ENCODE results near the gene NTRK2. TPM values are rescaled to one million over a fixed set of nuclear protein-coding genes. Genes with fewer than 3 reads are reported as not detected.

NTRK2 gene
- total and polyA plus RNA-seq, 2 experiments from 2014 or later, result 0.03 TPM; not detected in 1

DNA sequence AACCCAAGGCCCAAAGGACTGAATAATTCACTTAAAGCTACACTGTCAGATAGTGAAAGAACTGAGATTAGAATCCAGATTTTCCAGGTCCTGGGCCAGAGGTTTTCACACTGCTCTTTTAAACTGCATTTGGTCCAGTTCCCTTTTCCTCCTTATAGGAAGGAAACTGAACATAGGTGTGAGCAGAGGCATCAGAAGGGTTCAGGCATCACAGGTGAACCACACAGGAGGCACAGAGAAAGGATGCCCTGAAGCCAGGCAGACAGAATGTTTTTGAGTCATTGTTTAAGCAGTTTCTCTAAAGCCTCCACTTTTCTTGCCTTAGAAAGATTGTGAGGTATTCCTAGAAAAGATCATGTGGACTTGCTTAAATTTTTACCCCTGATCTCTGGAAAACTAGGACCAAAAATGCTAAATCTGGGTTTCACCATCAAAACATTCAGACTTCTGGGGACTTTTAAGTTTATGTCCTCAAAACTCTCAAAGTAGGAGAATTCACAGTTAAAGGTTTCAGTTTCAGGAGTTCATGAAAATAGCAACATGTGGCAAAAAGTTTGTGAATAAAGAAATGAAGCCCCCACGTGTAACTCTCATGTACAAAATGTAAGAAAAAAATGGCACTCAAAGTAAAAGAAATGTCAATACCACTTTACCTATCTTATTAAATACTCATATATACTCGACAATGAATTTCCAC, 386.1 kb downstream of the NTRK2 start (continued):
- TF ChIP-seq CREB1 (CRISPR knock-in tag; IDR thresholded peaks at IDR 0.05; ENCODE audit: low read depth) (no peak), EZH2phosphoT487 (IDR thresholded peaks at IDR 0.05; ENCODE audit: unreplicated experiment) (no peak), STAT1 (IDR thresholded peaks at IDR 0.05; ENCODE audit: unreplicated experiment) (no peak), ZNF331 (CRISPR knock-in tag; IDR thresholded peaks at IDR 0.05; ENCODE audit: low read depth) (no peak), NANOG (IDR thresholded peaks at IDR 0.05; ENCODE audit: borderline replicate concordance) (no peak), POLR2AphosphoS5 (IDR thresholded peaks at IDR 0.05; ENCODE audit: low read depth) (no peak)
- TF ChIP-seq, protein P1, sequence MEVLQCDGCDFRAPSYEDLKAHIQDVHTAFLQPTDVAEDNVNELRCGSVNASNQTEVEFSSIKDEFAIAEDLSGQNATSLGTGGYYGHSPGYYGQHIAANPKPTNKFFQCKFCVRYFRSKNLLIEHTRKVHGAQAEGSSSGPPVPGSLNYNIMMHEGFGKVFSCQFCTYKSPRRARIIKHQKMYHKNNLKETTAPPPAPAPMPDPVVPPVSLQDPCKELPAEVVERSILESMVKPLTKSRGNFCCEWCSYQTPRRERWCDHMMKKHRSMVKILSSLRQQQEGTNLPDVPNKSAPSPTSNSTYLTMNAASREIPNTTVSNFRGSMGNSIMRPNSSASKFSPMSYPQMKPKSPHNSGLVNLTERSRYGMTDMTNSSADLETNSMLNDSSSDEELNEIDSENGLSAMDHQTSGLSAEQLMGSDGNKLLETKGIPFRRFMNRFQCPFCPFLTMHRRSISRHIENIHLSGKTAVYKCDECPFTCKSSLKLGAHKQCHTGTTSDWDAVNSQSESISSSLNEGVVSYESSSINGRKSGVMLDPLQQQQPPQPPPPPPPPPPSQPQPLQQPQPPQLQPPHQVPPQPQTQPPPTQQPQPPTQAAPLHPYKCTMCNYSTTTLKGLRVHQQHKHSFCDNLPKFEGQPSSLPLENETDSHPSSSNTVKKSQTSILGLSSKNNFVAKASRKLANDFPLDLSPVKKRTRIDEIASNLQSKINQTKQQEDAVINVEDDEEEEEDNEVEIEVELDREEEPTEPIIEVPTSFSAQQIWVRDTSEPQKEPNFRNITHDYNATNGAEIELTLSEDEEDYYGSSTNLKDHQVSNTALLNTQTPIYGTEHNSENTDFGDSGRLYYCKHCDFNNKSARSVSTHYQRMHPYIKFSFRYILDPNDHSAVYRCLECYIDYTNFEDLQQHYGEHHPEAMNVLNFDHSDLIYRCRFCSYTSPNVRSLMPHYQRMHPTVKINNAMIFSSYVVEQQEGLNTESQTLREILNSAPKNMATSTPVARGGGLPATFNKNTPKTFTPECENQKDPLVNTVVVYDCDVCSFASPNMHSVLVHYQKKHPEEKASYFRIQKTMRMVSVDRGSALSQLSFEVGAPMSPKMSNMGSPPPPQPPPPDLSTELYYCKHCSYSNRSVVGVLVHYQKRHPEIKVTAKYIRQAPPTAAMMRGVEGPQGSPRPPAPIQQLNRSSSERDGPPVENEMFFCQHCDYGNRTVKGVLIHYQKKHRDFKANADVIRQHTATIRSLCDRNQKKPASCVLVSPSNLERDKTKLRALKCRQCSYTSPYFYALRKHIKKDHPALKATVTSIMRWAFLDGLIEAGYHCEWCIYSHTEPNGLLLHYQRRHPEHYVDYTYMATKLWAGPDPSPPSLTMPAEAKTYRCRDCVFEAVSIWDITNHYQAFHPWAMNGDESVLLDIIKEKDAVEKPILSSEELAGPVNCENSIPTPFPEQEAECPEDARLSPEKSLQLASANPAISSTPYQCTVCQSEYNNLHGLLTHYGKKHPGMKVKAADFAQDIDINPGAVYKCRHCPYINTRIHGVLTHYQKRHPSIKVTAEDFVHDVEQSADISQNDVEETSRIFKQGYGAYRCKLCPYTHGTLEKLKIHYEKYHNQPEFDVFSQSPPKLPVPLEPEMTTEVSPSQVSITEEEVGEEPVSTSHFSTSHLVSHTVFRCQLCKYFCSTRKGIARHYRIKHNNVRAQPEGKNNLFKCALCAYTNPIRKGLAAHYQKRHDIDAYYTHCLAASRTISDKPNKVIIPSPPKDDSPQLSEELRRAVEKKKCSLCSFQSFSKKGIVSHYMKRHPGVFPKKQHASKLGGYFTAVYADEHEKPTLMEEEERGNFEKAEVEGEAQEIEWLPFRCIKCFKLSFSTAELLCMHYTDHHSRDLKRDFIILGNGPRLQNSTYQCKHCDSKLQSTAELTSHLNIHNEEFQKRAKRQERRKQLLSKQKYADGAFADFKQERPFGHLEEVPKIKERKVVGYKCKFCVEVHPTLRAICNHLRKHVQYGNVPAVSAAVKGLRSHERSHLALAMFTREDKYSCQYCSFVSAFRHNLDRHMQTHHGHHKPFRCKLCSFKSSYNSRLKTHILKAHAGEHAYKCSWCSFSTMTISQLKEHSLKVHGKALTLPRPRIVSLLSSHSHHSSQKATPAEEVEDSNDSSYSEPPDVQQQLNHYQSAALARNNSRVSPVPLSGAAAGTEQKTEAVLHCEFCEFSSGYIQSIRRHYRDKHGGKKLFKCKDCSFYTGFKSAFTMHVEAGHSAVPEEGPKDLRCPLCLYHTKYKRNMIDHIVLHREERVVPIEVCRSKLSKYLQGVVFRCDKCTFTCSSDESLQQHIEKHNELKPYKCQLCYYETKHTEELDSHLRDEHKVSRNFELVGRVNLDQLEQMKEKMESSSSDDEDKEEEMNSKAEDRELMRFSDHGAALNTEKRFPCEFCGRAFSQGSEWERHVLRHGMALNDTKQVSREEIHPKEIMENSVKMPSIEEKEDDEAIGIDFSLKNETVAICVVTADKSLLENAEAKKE (CRISPR knock-in tag; IDR thresholded peaks at IDR 0.05), result no peak

DNA sequence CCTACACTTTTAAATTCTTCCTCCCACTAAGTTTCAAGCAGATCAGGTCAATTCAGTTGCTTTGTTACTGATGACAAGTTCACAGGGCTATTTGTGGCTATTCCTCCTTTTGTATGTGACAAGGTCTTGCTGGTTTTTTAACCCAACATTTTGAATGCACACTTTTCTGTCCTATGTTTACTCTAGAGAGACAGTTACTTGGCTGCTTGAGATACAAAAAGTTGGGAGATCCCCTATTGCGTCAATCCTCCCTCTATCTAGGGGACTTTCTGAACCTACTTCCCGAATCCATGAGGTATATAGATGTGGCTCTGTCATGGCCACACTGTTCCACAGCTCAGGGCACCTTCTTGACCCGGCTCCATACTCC, 386.7 kb downstream of the NTRK2 start:
- no peaks in the 10 kb centered on the region for H4K20me1 ChIP-seq (replicated peaks; ENCODE audit: insufficient read depth)
- no peaks in the 10 kb centered on the region for H3K27me3 ChIP-seq (ENCODE audit: insufficient read depth)
- H3K79me2 ChIP-seq (replicated peaks; ENCODE audit: insufficient read depth), result no peaks in the 10 kb centered on the region
- peaks cover 2% of the 10 kb centered on the region for H3K27me3 Mint-ChIP-seq (ENCODE audit: insufficient read depth, low read depth, poor library complexity)
- TF ChIP-seq ETS1 (IDR thresholded peaks at IDR 0.05), result no peak
- TF ChIP-seq, protein P2, sequence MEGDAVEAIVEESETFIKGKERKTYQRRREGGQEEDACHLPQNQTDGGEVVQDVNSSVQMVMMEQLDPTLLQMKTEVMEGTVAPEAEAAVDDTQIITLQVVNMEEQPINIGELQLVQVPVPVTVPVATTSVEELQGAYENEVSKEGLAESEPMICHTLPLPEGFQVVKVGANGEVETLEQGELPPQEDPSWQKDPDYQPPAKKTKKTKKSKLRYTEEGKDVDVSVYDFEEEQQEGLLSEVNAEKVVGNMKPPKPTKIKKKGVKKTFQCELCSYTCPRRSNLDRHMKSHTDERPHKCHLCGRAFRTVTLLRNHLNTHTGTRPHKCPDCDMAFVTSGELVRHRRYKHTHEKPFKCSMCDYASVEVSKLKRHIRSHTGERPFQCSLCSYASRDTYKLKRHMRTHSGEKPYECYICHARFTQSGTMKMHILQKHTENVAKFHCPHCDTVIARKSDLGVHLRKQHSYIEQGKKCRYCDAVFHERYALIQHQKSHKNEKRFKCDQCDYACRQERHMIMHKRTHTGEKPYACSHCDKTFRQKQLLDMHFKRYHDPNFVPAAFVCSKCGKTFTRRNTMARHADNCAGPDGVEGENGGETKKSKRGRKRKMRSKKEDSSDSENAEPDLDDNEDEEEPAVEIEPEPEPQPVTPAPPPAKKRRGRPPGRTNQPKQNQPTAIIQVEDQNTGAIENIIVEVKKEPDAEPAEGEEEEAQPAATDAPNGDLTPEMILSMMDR (conservative IDR thresholded peaks at IDR 0.05; ENCODE audit: low read depth in 2 of 2), result no peak
- no peak for TF ChIP-seq STAT1 (IDR thresholded peaks at IDR 0.05; ENCODE audit: unreplicated experiment)
- TF ChIP-seq ZNF114 (CRISPR knock-in tag; IDR thresholded peaks at IDR 0.05), result no peak
- H3K4me2 ChIP-seq, result no peak overlapping the region
- ATAC-seq (no peak), DNase-seq (ENCODE audit: low spot score) (no peak)
- H3K27ac ChIP-seq (ENCODE audit: low read depth), result no peak overlapping the region
- H3K4me3 Mint-ChIP-seq, result no peak overlapping the region
- no peak overlapping the region for H3K27ac Mint-ChIP-seq
- no peaks in the 10 kb centered on the region for H3K36me3 Mint-ChIP-seq (ENCODE audit: low read depth)
- H3K36me3 ChIP-seq (ENCODE audit: insufficient read depth), result no peaks in the 10 kb centered on the region
- H3K4me1 ChIP-seq (ENCODE audit: insufficient read depth), result no peaks in the 10 kb centered on the region
- 0 out of 2 replicates have a peak, but pooled peaks cover 5% of the 10 kb centered on the region for H3K9me2 ChIP-seq (ENCODE audit: insufficient read depth)
- no peaks in the 10 kb centered on the region for H3K9me3 Mint-ChIP-seq
- H2AFZ ChIP-seq, result no peak overlapping the region
- H3K4me3 ChIP-seq, result no peak overlapping the region
- peaks cover 6% of the 10 kb centered on the region; the same call in 2 of the 3 replicates for H3K4me1 Mint-ChIP-seq
- H3F3A ChIP-seq (replicated peaks; ENCODE audit: low read depth), result no peaks in the 10 kb centered on the region

Data from GM23338 (cell line).